Inferior parietal cortex (tissue), 1 donor: ENCODE measurements around the gene FCER1G.

Experiments used
- DNase-seq: peaks from one replicate; pipeline ENCODE4 v3.0.0-alpha.2; 2016; ENCODE audit errors: extremely low spot score

FCER1G gene

DNA sequence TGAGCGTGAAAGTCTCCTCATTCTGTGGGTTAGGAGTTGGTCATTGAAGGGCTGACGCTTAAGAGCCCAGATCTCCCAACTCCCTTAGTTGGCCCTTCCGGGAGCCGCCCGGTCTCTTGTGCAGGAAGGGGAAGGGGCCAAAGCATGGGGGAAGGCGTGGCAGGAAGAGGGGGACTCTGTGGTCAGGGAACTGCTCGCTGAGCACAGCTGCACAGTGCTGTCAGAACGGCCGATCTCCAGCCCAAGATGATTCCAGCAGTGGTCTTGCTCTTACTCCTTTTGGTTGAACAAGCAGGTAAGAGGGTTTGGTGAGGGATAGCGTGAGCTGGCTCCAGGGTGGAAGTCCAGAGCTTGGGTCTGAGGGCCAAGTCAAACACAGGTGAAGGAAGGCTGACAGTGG, at the start of gene FCER1G:
FCER1G (plus strand) TSS at position 220 of the 400 bp plus-strand sequence; CDS start at position 247, 27 bp downstream.
- no peak for DNase-seq

DNA sequence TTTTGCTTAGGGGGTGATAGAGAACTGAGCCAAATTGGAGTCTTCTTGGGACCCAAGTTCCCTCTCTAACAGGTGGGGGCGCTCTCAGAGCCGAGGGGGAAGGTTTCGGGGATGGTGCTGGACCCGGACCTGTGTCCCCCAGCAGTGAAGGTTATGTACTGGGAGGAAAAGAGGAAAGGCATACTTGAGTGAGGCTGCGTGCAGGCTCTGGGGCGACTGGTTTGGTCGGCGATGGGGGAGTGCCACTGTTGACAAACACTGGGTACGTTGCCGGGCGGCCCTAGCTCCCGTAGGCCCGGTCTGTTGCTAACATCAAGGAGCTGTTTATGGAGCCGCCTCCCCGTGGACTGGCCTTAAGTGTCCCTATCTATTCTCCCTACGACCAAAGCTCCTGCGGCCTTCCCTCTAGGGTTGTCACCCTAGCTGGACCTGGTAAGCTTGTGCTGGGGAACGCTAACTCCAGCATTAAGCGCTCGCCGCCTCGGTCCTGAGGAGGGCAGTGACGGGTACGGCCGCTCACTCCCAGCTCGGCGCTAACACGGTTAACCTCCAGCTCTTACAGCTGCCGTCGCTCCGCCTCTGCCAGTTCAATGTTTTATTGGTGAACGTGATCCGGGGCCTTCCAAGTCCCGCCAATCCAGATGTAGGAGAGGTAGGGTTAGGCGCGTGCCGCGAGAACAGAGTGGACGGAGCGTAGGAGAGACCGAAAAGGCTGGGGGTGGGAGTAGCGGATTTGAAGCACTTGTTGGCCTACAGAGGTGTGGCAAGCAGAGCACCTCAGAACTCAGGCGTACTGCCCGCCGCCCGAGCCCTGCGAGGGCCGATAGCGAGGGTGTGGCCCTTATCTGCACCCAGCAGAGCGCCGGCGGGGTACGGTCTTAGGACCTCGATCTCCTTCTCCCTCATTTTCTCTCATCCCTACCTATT, 49.1 kb upstream of the FCER1G start, which contains the start of gene PPOX:
PPOX (plus strand) TSS at position 685 of the 927 bp plus-strand sequence. CDS start 422 bp downstream, outside the sequence.
- DNase-seq = peak; percentile 99

DNA sequence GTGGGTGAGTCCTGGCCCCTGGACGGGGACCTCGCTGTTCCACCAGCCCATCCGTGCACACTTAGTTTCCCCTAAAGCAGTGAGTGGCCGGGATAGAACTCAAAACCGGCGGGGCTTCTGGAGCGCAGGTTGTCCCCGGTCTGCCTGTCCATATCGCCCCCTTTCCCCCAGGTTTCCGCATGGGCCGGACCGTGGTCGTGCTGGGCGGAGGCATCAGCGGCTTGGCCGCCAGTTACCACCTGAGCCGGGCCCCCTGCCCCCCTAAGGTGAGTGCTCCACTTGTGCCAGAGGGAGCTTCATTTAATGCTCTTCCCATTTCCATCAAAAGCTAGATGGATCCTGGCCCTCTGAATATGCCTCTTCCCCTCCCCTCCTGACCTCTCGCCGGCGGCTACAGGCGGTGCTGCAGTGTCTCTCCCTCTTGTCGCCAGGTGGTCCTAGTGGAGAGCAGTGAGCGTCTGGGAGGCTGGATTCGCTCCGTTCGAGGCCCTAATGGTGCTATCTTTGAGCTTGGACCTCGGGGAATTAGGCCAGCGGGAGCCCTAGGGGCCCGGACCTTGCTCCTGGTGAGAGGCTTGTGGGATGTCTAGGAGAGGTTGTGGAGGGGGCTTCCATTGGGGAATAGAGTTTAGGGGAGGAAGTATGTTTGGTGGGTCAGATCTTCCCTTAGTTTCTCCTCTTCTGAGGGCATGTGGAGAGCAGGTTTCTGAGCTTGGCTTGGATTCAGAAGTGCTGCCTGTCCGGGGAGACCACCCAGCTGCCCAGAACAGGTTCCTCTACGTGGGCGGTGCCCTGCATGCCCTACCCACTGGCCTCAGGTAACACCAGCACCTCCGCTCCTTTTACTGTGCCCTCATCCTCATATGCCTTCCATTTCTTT, 48.2 kb upstream of the FCER1G start:
- DNase-seq = no peak

DNA sequence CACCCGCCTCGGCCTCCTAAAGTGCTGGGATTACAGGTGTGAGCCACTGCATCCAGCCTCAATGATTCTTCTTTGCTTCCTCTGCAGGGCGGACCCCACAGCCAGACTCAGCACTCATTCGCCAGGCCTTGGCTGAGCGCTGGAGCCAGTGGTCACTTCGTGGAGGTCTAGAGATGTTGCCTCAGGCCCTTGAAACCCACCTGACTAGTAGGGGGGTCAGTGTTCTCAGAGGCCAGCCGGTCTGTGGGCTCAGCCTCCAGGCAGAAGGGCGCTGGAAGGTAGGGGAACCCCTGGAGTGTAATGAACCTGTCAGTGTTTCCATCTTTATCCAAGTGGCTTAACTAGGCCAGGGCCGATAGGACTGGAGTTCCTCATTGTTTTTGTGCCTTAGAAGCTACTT, 46.2 kb upstream of the FCER1G start:
- no peak for DNase-seq

DNA sequence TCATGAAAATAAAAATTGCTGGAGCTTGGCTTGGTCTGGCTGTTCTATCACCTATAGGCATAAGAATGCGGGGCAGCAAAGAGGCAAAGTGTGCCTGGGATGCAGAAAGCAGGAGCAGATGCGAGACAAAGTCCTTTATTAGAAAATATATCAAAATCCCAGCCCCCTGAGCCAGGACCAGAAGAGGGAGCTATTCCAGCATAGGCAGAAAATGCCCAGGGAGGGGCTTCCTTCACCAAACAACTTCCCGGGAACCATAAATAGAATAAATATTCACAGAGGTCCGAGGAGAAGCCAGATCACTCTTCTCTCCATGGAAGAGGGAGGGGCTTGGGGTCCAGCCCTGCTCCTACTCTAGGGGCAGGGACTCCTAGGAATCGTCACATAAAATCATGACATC, 43.9 kb upstream of the FCER1G start:
- DNase-seq = no peak

DNA sequence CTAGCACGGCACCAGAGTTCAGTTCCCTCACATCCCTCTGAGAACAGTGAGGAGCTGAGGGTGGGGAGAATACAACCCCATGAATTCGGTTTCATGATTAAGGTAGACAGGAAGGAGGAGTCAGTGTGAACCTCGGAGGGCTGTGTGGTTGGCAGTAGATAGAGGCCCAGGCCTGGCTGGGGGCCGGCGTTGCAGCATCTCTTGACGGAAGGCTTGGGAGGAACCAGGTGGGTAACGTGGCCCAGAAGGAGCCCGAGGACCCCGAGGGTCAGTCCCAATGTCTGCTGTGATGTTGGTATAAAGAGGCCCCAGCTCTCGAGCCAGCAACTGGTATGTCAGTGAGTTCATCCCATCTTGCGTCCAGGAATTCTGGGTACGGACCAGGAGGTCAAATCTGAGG, 43.4 kb upstream of the FCER1G start:
- no peak for DNase-seq

DNA sequence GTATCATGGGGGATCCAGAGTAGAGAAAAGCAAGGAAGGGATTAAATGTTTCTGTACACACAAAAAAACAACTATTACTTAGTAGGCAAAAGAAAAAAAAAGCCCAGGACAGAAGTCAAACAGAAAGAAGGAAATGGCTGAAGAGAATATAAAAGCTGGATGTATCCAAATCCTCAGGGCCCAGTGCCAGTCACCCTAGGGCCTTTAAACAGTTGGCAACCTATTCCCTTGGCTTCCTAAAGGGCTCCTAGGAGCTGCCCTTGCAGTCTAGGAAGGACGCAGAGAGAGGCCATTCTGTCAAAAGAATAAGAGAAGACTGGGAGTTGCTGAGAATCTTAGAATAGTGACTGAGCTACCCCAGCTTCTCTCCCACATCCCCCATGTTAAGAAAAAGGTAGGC, 42.7 kb upstream of the FCER1G start:
- DNase-seq = no peak

DNA sequence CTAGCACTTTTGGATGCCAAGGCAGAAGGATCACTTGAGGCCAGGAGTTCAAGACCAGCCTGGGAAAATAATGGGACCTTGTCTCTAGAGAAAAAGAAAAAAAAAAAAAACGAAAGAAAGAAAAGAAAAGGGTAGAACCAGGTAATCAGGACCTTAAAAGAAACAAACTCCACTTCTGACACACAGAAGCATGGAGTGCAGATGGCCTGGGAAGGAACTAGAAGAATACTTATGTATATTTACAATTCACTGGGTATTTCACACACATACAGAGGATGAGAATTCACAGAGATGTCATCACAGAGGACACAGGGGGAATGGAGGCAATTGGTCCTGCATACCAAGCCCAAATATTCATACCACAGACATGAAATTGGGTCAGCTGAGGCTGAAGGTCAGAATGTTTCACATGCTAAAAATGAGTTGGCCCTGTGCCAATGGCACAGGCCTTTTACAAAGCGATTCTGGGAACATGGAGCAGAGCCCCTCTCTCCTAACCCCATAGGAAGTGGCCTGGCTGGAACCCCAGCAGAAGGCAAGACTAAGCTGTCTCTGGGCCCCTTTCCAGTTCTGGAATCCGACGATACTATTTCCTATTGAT, 42.2 kb upstream of the FCER1G start:
- no peak for DNase-seq

DNA sequence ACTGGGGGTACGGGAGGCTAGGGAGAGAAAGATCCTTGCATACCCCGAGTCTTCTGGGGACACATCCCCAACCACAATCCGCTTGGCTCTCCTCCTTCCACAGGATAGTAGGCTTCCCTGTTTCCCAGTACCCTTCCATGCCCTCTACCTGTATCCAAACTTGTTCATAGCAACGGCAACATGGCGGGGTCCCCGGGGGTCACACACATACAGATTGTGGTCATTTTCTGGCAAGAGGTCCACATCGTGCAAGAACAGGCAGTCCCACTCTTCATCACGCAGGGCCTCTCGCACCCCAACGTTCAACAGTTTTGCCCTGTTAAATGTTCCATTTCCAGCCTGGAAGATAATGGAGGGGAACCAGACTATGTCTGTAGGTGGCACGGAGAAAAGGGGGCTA, 41.4 kb upstream of the FCER1G start:
- DNase-seq = no peak

DNA sequence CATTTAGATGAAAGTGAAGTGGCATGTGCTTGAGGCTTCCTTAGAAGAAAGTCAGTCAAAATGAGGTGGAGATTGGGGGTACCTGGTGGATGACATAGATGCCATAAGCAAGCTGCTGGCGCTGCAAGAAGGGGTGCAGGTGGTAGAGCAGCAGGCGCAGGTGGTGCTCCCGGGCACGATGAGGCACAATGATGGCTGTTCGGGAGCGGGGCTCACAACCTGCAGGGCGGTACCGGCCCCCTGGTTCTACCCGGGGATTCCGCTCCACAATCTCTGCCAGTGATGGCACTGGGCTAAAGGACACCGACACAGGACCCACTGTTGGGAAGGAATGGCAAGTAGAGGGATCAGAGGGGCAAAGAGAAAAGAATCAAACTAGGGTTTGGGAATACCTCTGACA, 40.2 kb upstream of the FCER1G start:
- no peak for DNase-seq

DNA sequence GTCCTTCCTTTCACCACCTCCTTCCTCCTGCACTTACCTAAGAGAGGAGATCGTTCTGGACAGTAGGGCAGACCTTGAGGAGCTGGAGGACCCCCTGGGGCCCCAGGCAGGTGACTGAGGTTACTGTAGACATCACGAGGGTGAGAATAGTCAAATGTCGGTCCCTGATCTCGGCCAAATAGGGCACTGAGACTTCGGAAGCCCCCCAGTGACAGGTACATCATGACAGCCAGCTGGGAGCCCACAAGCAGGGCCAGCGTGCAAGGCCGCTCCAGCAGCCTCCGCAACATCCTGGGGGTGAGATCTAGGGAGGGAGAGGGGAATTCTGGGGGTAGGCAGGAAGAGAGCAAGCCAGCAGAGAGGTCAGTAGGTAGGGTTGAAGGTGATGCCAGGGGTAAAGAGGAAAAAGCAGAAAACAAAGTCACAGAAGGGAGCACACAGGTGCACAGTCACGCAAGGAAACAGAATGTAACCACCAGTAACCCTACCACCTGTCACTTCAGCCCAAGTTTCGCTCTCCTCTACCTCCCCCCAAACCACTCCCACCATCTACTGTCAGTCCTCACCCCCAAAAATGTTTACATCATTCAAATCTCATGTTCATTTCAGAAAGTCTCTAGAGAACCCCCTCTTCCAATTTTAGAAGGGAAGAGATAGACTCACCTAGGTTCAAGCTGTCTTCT, 39.2 kb upstream of the FCER1G start:
- no peak for DNase-seq

DNA sequence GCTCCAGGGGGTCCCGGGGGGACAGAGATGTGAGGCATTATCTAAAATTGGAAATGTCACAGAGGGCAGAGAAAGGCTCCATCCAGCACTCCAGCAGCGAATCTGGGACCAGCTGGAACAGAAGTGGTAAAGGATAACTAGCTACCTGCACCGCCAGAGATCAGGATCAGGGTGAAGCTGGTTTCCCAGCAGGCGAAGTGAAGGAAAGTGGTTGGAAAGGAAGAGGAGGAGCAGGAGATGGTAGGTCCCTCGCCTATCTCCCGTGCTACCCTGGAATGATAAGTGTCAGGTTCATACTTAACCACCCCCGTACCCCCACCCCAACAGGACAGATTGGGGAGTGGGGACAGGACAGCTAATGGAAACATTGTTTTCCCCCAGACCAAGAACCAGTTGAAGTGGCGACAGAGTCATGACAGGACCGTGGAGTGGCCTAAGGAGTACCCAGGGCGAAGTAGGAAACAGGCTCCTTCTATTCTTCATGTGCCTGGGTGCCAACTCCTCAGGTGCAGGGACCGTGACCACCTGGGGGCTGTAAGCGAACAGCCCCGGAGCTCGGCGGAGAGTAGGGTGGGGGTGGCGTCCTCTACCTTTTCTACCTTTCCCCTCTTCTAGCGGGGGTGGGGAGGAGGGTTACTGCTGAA, 38.5 kb upstream of the FCER1G start:
- DNase-seq = no peak

DNA sequence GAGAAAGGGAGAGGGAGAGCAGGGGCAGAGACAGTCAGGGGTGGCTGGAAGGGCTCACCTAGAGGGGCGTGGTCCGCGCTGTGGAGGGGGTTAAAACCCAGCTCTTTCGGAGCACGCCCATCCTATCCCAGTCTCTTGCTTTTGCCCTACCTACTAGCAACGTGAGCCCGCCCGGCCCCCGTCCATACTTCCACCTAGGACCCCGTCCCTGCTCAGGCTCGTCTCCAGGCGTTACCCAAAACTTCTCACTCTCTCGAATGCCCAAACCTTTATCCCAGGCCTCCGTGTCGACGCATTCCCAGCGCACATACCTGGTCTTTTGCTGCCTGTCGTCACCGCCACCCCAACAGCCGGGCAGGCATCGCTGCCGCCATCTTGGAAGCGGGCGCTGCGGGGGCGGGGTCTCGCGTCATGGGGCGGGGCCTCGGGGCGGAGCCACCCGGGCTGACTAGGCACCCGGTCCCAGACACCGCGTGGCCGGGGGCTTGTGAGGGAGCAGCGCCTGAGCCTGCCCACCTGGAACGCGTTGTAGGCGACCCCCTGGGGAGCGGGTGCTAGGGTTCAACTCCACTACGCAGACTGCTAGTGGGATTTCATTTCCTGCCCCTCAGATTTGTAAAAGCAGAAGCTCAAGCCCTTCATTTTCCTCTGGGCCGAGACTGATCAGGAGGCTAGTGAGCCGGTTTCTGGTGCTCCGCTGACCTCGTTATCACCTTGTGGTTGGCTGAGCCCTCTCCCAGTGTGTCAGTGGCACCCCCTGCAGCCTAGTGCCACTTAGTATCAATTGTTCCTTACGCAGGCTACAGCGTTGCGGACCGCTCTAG, 37.8 kb upstream of the FCER1G start, which contains the start of gene B4GALT3:
B4GALT3 (minus strand) TSS at position 396 of the 824 bp plus-strand sequence. CDS start 1,447 bp downstream, outside the sequence.
- peak; percentile 82 for DNase-seq

DNA sequence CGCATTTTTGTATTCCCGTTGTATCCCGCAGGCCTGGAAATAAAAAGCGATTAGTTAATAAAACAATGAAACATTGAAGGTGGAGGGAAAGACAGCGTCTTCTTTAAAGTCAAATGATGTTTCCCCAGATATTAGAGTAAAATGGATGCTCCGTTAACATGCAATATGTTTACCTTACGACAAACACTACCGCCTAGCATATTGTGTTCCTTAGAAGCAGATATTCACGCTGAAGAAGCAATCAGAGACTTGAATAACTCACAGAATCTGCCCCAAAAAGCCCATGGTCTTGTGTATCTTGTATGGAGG, 37.2 kb upstream of the FCER1G start:
- DNase-seq = no peak

DNA sequence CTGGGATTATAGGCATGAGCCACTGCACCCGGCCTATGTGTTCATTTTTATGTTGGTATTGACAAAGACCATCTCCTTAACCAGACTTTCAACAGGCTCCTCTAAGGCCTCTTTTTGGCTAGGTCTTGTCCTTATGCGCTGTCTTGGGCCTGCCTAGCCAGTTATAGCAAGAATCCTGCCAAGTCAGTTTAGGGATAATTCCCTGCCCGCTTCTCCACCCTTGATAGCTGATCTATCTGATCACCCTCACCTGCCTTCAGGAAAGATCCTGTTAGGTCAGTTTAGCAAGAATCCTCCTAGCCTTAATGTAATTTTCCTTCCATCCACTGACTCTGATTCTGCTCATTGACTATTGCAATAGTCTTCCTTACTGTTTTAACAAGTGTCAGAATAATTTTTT, 35.4 kb upstream of the FCER1G start:
- no peak for DNase-seq

DNA sequence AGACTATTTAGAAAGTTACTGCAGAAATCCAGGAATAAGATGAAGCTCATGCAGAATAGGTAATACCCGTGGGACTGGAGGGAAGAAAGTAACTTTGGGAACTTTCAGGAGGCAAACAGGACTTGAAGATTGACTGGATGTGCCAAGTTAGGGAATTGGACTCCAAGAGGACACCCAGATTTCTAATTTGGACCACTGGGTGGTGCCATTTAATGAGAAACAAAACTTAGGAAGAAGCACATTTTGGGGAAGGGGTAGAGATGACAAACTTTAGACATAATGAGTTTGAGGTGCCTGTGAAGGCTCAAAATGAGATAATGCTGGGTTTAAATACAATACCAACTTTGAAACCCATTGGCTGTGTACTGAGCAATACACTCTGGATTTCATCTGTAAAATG, 34.5 kb upstream of the FCER1G start:
- DNase-seq = no peak

DNA sequence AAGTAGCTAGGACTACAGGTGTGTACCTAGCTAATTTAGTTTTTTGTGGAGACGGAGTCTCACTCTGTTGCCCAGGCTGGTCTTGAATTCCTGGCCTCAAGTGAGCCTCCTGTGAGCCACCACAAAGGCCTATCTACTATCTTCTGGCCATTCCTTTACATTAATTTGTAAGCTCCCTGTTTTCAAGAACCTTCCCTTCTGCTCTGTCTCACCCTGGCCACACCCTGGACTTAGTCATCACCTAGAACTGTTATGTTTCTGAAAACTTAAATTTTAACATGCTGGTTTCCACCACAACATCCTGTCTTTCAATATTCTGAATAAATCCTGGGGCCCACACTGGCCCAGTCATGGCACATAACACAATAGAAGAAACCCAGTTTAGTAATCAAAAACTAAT, 32.9 kb upstream of the FCER1G start:
- DNase-seq = no peak

DNA sequence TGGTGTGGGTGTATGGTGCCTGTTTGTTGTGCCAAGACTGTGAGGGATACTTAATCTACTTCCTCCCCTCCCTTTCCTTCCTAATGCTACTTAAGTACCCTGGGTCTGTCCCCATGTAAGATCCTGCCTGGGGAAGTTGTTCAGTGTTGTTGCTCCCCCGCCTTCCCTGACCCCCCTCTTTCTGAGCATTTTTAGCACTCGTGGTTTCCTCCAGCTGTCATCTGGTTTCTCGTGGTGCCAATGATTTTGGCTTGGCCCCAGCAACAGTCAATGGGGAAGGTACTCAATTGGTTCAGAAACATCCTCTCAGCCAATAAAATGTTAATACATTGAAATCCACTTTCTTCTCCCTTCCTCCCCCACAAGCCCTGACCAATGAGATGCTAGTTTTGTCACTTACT, 29.8 kb upstream of the FCER1G start:
- DNase-seq = peak; percentile 63

DNA sequence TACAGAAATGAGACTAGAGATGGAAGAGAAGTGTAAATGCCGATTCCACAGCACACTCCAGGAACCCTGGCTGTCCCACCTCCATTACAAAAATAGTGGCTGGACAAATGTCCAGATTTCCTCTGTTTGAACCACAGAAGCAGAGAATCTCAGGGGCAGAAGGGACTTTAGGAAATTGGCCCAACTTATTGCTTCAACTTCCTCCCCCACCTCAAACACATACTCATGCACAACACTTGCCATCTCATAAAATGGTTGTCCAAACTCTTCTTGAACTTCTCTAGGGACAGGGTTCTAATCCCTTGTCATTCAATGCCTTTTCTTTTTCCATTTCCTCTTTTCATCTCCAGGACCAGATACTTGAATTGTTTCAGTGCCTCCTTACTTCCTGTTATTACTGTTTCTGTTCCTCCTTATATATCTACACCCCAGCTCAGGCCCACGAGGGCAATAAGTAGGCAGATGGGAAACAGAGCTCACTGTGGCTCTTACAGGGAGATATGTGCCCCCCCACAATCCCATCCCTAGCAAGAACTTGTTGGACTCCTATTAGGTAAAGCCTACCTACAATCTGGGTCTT, 29.3 kb upstream of the FCER1G start:
- DNase-seq = no peak

DNA sequence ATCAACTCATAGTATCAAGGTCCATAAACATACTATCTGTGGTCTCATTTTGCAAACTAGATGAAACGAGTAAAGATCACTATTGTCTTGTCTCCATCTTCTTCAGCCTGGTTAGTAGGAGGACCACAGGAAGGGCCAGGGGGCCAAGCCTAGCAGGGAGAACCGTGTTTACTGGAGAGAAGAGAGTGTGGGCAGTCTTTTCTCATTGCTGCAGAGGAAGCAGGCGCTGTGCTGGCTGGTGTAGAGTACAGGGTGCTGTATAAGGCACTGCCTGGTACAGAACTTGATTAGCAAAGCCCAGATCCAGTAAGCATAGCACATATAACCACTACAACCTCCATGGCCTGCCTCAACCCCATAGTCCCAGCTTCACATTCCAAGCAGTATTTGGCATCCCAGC, 27.8 kb upstream of the FCER1G start:
- DNase-seq = no peak
